Measurements from ENCODE around the gene TMEM31. TPM values are rescaled to one million over a fixed set of nuclear protein-coding genes. Genes with fewer than 3 reads are reported as not detected.

Gene TMEM31
- total and polyA plus RNA-seq, 2 of the 8 experiments (the other 6 are each of a cell fraction or from before 2014, with no cell fraction given) = 0.65 TPM; not detected in 1

DNA sequence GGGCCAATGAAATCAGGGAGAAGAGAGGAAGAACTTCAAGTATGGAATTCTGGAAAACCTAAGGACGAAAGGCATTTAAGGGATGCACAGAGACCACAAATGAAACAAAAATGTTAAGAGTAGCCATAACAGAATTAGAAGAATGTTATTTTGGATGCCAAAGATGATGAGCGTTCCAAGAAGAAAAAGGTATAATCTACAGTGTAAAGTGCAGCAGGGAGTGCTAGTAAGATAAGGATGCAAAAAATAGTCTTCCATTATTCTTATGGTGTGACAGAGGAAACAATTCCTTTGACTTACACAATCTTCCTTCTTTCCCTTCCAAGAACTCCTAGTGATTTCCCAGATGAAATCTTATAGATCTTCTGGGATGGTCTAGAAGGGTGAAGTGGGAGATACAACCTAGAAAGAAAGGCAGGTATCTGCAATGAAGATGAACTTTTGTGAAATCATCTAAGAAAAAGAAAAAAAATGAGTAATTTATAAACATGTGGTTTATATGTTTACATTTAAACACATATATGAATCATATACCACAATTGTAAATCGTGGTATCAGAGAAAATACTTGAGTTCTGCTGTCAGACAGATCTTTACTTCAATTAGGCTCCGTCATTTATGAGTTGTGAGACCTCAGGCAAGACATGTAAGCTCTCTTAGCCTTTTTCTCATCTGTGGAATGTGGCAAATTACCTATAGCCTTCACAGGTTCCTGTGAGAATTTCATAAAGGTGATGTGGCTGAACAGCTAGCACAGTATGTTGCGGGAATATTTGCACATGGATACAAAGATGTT lies 32.3 kb upstream of the TMEM31 start:
- H3K23ac ChIP-seq (ENCODE audit: insufficient read length) = no peak overlapping the region
- no peaks in the 10 kb centered on the region; a peak in 1 of 7 replicates for H3K4me1 ChIP-seq (replicated peaks in 1 of 4; ENCODE audit: control insufficient read depth in 3 of 4, insufficient read depth in 4 of 4, low read length in 3 of 4)
- no peaks in the 10 kb centered on the region for H3K79me1 ChIP-seq (ENCODE audit: low read depth, low read length)
- ChIA-PET CTCF (ENCODE audit: partially characterized antibody) (no interaction called here), POLR2A (ENCODE audit: partially characterized antibody) (interaction anchor here (1.1 to 1.4 kb wide), 2 partner anchors 11 to 145 kb away, joined by 3 to 4 read pairs; no protein-coding TSS in a partner anchor)
- H3K9ac ChIP-seq (replicated peaks in 1 of 4; ENCODE audit: extremely low read depth in 1 of 4, low read depth in 3 of 4, low read length in 3 of 4) = no peak overlapping the region
- H2BK5ac ChIP-seq (ENCODE audit: low read depth, low read length) = no peak overlapping the region
- H2AFZ ChIP-seq (ENCODE audit: low read length) = no peak overlapping the region
- no peaks in the 10 kb centered on the region for H4K20me1 ChIP-seq (replicated peaks in 1 of 2; ENCODE audit: control insufficient read depth in 1 of 2, insufficient read depth in 2 of 2, low read length in 2 of 2)
- WGBS, 2 experiments (ENCODE audit: extremely low coverage in 1 of 2, insufficient coverage in 1 of 2, insufficient read length in 1 of 2, insufficient replicate concordance in 2 of 2, low coverage in 1 of 2, low lambda C conversion rate in 2 of 2, missing lambda C conversion rate in 1 of 2) = 91% methylated on average over 5 of the region's 5 CpGs; no CpG with 5 or more reads in 1 of the 2 experiments
- H4K8ac ChIP-seq (ENCODE audit: extremely low read depth, insufficient read depth, low read length) = no peak overlapping the region
- H3K56ac ChIP-seq (replicated peaks; ENCODE audit: insufficient read length, low read depth, low read length) = no peak overlapping the region
- H3K9me3 ChIP-seq (ENCODE audit: insufficient read depth in 2 of 2, low read depth in 1 of 2, low read length in 1 of 2) = no peaks in the 10 kb centered on the region
- no peak overlapping the region for H3K27ac ChIP-seq (ENCODE audit: low read depth, low read length)
- H2BK20ac ChIP-seq (ENCODE audit: low read length) = no peak overlapping the region
- no peak overlapping the region for H3K14ac ChIP-seq (ENCODE audit: insufficient read length)
- H4K91ac ChIP-seq (replicated peaks; ENCODE audit: insufficient read length, low read length) = no peak overlapping the region
- TF ChIP-seq SIN3A (conservative IDR thresholded peaks at IDR 0.05 in 1 of 2, IDR thresholded peaks at IDR 0.05 in 1 of 2; ENCODE audit: low read depth in 1 of 2, low read length in 2 of 2) (no peak), CEBPB (IDR thresholded peaks at IDR 0.05; ENCODE audit: low read depth, low read length) (no peak), CHD1 (IDR thresholded peaks at IDR 0.05; ENCODE audit: low read depth, low read length) (no peak), SRF (IDR thresholded peaks at IDR 0.05; ENCODE audit: low read depth, low read length) (no peak), TCF12 (IDR thresholded peaks at IDR 0.05; ENCODE audit: low read depth, low read length) (no peak), RBBP5 (IDR thresholded peaks at IDR 0.05; ENCODE audit: borderline replicate concordance, low read depth, low read length) (no peak), KDM5A (IDR thresholded peaks at IDR 0.05; ENCODE audit: low read length) (no peak)
- H2BK120ac ChIP-seq (replicated peaks; ENCODE audit: low read depth, low read length) = no peak overlapping the region
- no peak overlapping the region for H3K18ac ChIP-seq (ENCODE audit: extremely low read depth, low read length)
- peaks cover 5 to 67% (median 24%) of the 10 kb centered on the region in 4 experiments; a peak in 7 of 8 replicates for H3K36me3 ChIP-seq (ENCODE audit: control insufficient read depth in 2 of 4, insufficient read depth in 4 of 4, low read length in 3 of 4)
- no peak overlapping the region for H3K4me3 ChIP-seq (ENCODE audit: extremely low read depth in 1 of 4, insufficient read depth in 2 of 4, low read depth in 3 of 4, low read length in 4 of 4)
- no peak overlapping the region for H2BK15ac ChIP-seq (ENCODE audit: low read length)
- H3K23me2 ChIP-seq (ENCODE audit: low read depth, low read length) = no peaks in the 10 kb centered on the region
- no peak overlapping the region for H3K4me2 ChIP-seq (ENCODE audit: insufficient read depth in 1 of 2, low read depth in 2 of 2, low read length in 2 of 2)
- H3K79me2 ChIP-seq (ENCODE audit: control insufficient read depth in 1 of 2, insufficient read depth in 2 of 2, low read length in 2 of 2) = no peaks in the 10 kb centered on the region
- FAIRE-seq (no peak), DNase-seq (ENCODE audit: low read depth in 1 of 2, low spot score in 2 of 2) (no peak)
- H3K27me3 ChIP-seq (replicated peaks in 1 of 4; ENCODE audit: control insufficient read depth in 3 of 4, extremely low read depth in 1 of 4, insufficient read depth in 3 of 4, low read length in 3 of 4) = no peaks in the 10 kb centered on the region
- H2BK12ac ChIP-seq (ENCODE audit: low read depth, low read length) = no peak overlapping the region
- no peak overlapping the region for H2AK5ac ChIP-seq (ENCODE audit: low read depth, low read length)
- H4K5ac ChIP-seq (ENCODE audit: insufficient read length, low read depth, low read length) = no peak overlapping the region
- no peak overlapping the region for H3K4ac ChIP-seq (replicated peaks; ENCODE audit: insufficient read length, low read depth, low read length)
